ENCODE results near the gene PHYHD1.

The PHYHD1 gene

DNA sequence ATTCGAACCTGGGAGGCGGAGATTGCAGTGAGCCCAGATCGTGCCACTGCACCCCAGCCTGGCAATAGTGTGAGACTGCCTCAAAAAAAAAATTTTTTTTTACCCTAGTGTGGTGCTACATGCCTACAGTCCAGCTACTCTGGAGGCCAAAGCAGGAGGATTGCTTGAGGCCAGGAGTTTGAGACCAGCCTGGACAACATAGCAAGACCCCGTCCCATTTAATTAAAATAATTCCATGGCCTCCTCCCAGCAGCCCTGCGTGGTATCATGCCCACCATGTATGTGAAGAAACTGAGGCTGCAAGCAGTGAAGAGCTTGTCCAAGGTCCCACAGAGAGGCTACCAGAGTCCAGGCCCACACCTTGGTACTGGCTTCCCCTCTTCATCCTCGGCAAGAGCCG, 19.4 kb upstream of the PHYHD1 start:
- H3K27ac ChIP-seq (replicated peaks) = no peak overlapping the region; the same call in 1 of the 2 replicates
- no peak for DNase-seq (ENCODE audit: low read depth in 1 of 2, low spot score in 1 of 2)
- no peak overlapping the region for H3K4me3 ChIP-seq (replicated peaks; ENCODE audit: insufficient read depth, low read length)
- no peak for TF ChIP-seq SPI1 (IDR thresholded peaks at IDR 0.05; ENCODE audit: borderline replicate concordance, low read depth)
- TF ChIP-seq GABPA (IDR thresholded peaks at IDR 0.05; ENCODE audit: low read depth) = no peak
- TF ChIP-seq, protein P1, sequence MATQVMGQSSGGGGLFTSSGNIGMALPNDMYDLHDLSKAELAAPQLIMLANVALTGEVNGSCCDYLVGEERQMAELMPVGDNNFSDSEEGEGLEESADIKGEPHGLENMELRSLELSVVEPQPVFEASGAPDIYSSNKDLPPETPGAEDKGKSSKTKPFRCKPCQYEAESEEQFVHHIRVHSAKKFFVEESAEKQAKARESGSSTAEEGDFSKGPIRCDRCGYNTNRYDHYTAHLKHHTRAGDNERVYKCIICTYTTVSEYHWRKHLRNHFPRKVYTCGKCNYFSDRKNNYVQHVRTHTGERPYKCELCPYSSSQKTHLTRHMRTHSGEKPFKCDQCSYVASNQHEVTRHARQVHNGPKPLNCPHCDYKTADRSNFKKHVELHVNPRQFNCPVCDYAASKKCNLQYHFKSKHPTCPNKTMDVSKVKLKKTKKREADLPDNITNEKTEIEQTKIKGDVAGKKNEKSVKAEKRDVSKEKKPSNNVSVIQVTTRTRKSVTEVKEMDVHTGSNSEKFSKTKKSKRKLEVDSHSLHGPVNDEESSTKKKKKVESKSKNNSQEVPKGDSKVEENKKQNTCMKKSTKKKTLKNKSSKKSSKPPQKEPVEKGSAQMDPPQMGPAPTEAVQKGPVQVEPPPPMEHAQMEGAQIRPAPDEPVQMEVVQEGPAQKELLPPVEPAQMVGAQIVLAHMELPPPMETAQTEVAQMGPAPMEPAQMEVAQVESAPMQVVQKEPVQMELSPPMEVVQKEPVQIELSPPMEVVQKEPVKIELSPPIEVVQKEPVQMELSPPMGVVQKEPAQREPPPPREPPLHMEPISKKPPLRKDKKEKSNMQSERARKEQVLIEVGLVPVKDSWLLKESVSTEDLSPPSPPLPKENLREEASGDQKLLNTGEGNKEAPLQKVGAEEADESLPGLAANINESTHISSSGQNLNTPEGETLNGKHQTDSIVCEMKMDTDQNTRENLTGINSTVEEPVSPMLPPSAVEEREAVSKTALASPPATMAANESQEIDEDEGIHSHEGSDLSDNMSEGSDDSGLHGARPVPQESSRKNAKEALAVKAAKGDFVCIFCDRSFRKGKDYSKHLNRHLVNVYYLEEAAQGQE (IDR thresholded peaks at IDR 0.05; ENCODE audit: insufficient replicate concordance, low read depth) = no peak
- TF ChIP-seq, protein P2, sequence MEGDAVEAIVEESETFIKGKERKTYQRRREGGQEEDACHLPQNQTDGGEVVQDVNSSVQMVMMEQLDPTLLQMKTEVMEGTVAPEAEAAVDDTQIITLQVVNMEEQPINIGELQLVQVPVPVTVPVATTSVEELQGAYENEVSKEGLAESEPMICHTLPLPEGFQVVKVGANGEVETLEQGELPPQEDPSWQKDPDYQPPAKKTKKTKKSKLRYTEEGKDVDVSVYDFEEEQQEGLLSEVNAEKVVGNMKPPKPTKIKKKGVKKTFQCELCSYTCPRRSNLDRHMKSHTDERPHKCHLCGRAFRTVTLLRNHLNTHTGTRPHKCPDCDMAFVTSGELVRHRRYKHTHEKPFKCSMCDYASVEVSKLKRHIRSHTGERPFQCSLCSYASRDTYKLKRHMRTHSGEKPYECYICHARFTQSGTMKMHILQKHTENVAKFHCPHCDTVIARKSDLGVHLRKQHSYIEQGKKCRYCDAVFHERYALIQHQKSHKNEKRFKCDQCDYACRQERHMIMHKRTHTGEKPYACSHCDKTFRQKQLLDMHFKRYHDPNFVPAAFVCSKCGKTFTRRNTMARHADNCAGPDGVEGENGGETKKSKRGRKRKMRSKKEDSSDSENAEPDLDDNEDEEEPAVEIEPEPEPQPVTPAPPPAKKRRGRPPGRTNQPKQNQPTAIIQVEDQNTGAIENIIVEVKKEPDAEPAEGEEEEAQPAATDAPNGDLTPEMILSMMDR (IDR thresholded peaks at IDR 0.05; ENCODE audit: insufficient read depth, low read length) = no peak
- TF ChIP-seq POLR2AphosphoS5 (IDR thresholded peaks at IDR 0.05; ENCODE audit: low read depth) = no peak
- H3K27me3 ChIP-seq (ENCODE audit: insufficient read depth, poor library complexity, severe bottlenecking) = no peaks in the 10 kb centered on the region

- Histone ChIP-seq H3K27me3 (ENCODE audit: insufficient read depth, poor library complexity, severe bottlenecking) (no peaks in the 10 kb centered on the region), H3K4me3 (replicated peaks; ENCODE audit: insufficient read depth, low read length) (no peak overlapping the region), H3K27ac (replicated peaks) (peak overlapping the region; percentile 57)
- TF ChIP-seq GABPA (IDR thresholded peaks at IDR 0.05; ENCODE audit: low read depth) = no peak
- TF ChIP-seq, protein P2 (IDR thresholded peaks at IDR 0.05; ENCODE audit: insufficient read depth, low read length) = no peak
- no peak for TF ChIP-seq POLR2AphosphoS5 (IDR thresholded peaks at IDR 0.05; ENCODE audit: low read depth)
- TF ChIP-seq SPI1 (IDR thresholded peaks at IDR 0.05; ENCODE audit: borderline replicate concordance, low read depth) = no peak
- TF ChIP-seq, protein P1 (IDR thresholded peaks at IDR 0.05; ENCODE audit: insufficient replicate concordance, low read depth) = no peak
- DNase-seq (ENCODE audit: low read depth in 1 of 2, low spot score in 1 of 2) = no peak
Measured at GRCh38 chr9:128901822-128902221, 19.0 kb upstream of the PHYHD1 start.

- Histone ChIP-seq H3K27me3 (ENCODE audit: insufficient read depth, poor library complexity, severe bottlenecking) (no peaks in the 10 kb centered on the region), H3K27ac (replicated peaks) (peak overlapping the region; percentile 57), H3K4me3 (replicated peaks; ENCODE audit: insufficient read depth, low read length) (no peak overlapping the region)
- TF ChIP-seq SPI1 (IDR thresholded peaks at IDR 0.05; ENCODE audit: borderline replicate concordance, low read depth) = no peak
- TF ChIP-seq, protein P1 (IDR thresholded peaks at IDR 0.05; ENCODE audit: insufficient replicate concordance, low read depth) = no peak
- TF ChIP-seq, protein P2 (IDR thresholded peaks at IDR 0.05; ENCODE audit: insufficient read depth, low read length) = no peak
- TF ChIP-seq POLR2AphosphoS5 (IDR thresholded peaks at IDR 0.05; ENCODE audit: low read depth) = peak; percentile 50
- TF ChIP-seq GABPA (IDR thresholded peaks at IDR 0.05; ENCODE audit: low read depth) = peak; percentile 24; the same call in 1 of the 2 replicates
- DNase-seq (ENCODE audit: low read depth in 1 of 2, low spot score in 1 of 2) = peak; percentile 50 to 84
Measured at GRCh38 chr9:128902351-128903078, 18.3 kb upstream of the PHYHD1 start.
